ENCODE measurements around the gene TP53. TPM values are rescaled to one million over a fixed set of nuclear protein-coding genes. Genes with fewer than 3 reads are reported as not detected.

Gene TP53
- total and polyA plus RNA-seq, 7 experiments from 2014 or later, result 30.9 to 226 (median 59.1) TPM

DNA sequence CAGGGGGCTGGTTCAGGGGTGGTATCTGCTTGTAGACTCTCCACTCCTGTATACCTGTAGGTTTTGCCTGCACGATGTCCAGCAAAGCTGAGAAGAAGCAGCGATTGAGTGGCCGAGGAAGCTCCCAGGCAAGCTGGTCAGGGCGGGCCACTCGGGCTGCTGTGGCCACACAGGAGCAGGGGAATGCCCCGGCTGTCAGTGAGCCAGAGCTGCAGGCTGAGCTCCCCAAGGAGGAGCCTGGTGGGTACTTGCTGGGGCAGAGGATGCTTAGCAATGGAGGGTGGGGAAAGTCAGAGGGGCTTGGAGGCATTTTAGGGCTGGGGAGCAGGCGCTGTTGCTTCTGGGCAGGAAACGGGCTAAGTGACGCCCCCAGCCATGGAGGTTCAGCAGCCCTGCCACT is 32.4 kb upstream of the TP53 start:
- no peak for ATAC-seq
- Histone ChIP-seq H3K27me3 (ENCODE audit: control insufficient read depth in 2 of 2, insufficient read depth in 2 of 2, low read length in 2 of 2) (peaks cover 4 to 16% of the 10 kb centered on the region in 2 donors), H3K27ac (ENCODE audit: low read depth, low read length) (no peak overlapping the region), H3K36me3 (ENCODE audit: control insufficient read depth in 2 of 3, insufficient read depth in 3 of 3, low read length in 3 of 3) (no peaks in the 10 kb centered on the region), H3K4me1 (ENCODE audit: control insufficient read depth in 2 of 2, insufficient read depth in 2 of 2, low read length in 2 of 2) (peaks cover 4 to 11% of the 10 kb centered on the region in 2 donors), H3K4me3 (ENCODE audit: low read length) (no peak overlapping the region), H3K9me3 (ENCODE audit: control insufficient read depth in 2 of 3, low read length in 3 of 3) (no peaks in the 10 kb centered on the region)
- DNase-seq, result no peak
- H3K27ac Mint-ChIP-seq, result no peak overlapping the region
- intact Hi-C loops (cut with micrococcal nuclease), result no loop called here
- ChIA-PET CTCF (no interaction called here), POLR2A (no interaction called here)
- peaks cover 5 to 25% (median 15%) of the 10 kb centered on the region in 7 donors for H3K4me1 Mint-ChIP-seq
- no peak overlapping the region for H3K4me3 Mint-ChIP-seq
- H3K36me3 Mint-ChIP-seq, result no peaks in the 10 kb centered on the region
- H3K9me3 Mint-ChIP-seq, result no peaks in the 10 kb centered on the region
- peaks cover 40 to 76% (median 61%) of the 10 kb centered on the region in 5 donors for H3K27me3 Mint-ChIP-seq

DNA sequence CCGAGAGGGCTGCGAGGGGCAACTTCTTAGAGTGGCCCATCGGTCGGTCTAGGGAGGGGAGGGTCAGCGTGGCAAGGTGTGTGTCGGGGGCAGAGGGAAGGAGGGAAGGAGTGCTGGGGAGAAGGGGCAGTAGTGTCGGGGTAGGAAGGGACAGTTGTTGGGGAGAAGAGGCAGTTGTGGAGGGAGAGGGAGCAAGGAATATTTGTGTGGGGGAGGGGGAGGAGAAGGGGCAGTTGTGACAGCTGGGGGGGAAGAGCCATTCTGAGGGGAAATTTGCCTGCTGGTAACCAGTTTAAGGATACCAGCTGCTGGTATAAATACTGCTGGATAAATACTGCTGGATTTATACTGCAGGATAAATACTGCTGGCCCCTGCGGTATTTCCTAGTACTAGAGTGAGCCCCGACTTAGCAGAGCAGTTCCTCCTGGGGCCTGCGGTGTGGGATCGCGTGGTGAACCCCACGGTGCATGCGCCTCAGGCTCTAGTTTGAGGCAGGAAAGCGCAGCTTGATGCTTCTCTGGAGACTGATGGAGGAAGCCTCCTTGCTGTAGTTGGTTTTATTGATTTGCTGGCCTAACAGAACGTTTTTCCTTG is 30.6 kb upstream of the TP53 start:
- no peaks in the 10 kb centered on the region for H3K9me3 Mint-ChIP-seq
- ChIA-PET CTCF (no interaction called here), POLR2A (no interaction called here)
- peaks cover 10 to 28% (median 15%) of the 10 kb centered on the region in 7 donors for H3K4me1 Mint-ChIP-seq
- H3K36me3 Mint-ChIP-seq, result no peaks in the 10 kb centered on the region
- peak in 3 of 9 donors; percentile 30 to 35 (median 33) for DNase-seq
- Histone ChIP-seq H3K36me3 (ENCODE audit: control insufficient read depth in 2 of 3, insufficient read depth in 3 of 3, low read length in 3 of 3) (no peaks in the 10 kb centered on the region), H3K27me3 (ENCODE audit: control insufficient read depth in 2 of 2, insufficient read depth in 2 of 2, low read length in 2 of 2) (peaks cover 6 to 16% of the 10 kb centered on the region in 2 donors), H3K4me3 (ENCODE audit: low read length) (peak overlapping the region; percentile 20), H3K27ac (ENCODE audit: low read depth, low read length) (no peak overlapping the region), H3K4me1 (ENCODE audit: control insufficient read depth in 2 of 2, insufficient read depth in 2 of 2, low read length in 2 of 2) (peaks cover 4 to 11% of the 10 kb centered on the region in 2 donors), H3K9me3 (ENCODE audit: control insufficient read depth in 2 of 3, low read length in 3 of 3) (no peaks in the 10 kb centered on the region)
- H3K27me3 Mint-ChIP-seq, result peaks cover 51 to 82% (median 65%) of the 10 kb centered on the region in 5 donors
- peak overlapping the region; percentile 26 to 85 (median 70) for H3K4me3 Mint-ChIP-seq
- peak; percentile 81 for ATAC-seq
- H3K27ac Mint-ChIP-seq, result no peak overlapping the region
- intact Hi-C loops (cut with micrococcal nuclease), result loop anchor here in 1 of 2 donors (2.0 kb wide), 1 partner anchor 29 kb away; the partner anchor contains the start of gene WRAP53

DNA sequence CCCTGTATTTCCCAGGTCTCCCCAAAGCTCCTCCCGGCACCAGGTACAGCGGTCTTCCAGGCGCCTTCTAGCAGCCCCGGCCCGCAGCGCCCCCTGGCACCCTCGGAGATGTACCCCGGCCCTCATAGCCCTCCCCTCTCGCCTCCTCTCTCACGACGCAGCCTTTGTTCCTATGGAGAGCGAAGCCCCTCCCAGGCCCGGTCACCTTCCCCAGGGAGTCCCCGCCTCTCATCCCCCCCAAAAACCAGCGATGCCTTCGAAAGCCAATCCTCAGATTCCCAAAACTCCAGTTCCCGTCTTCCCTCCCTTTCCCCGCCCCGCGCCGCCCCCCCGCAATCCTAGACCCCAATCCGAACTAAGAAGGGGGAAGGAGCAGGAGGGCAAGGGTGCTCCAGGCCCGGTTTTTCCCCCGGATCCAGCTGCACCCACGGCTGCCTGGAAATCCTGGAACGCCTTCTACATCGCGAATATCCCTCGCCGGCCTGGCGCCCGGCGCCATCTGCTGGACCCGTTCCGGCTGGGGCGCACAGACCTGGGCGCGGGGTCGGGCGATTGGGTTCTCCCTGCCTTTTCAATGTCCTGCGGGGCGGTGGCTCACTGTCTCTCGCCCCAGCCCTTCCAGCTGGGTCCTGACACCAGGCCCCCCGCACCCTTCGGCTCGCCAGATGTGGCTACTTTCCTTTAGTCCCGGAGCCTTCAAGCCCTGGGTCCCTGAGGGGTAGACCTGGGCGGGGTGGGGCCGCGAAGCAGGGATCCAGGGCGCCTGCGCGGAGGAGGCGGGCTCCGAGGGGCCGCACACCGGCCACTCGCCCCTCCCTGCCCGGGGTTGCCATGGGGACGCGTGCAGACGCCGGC is 29.8 kb upstream of the TP53 start, which contains the start of gene DNAH2:
Gene DNAH2, plus strand, starts transcription at position 844 of the 855 bp plus-strand sequence. CDS start 1,991 bp downstream, outside the sequence.
- CTCF ChIA-PET, result no interaction called here
- Mint-ChIP-seq H3K4me1 (peaks cover 10 to 28% (median 15%) of the 10 kb centered on the region in 7 donors), H3K9me3 (no peaks in the 10 kb centered on the region), H3K36me3 (no peaks in the 10 kb centered on the region), H3K4me3 (peak within 1 kb of the TSS; percentile 26 to 85 (median 74)), H3K27ac (no peak within 1 kb of the TSS), H3K27me3 (peaks cover 51 to 84% (median 67%) of the 10 kb centered on the region in 5 donors)
- intact Hi-C loops (cut with micrococcal nuclease), result loop anchor here in 1 of 2 donors (2.0 kb wide), 1 partner anchor 28 kb away; the partner anchor contains the start of gene WRAP53
- peaks cover 6 to 16% of the 10 kb centered on the region in 2 donors for H3K27me3 ChIP-seq (ENCODE audit: control insufficient read depth in 2 of 2, insufficient read depth in 2 of 2, low read length in 2 of 2)
- ATAC-seq, result peak; percentile 49
- H3K36me3 ChIP-seq (ENCODE audit: control insufficient read depth in 2 of 3, insufficient read depth in 3 of 3, low read length in 3 of 3), result no peaks in the 10 kb centered on the region
- H3K4me3 ChIP-seq (ENCODE audit: low read length), result peak within 1 kb of the TSS; percentile 20
- POLR2A ChIA-PET, result interaction anchor here (0.9 kb wide), 1 partner anchor 27 kb away, joined by 3 read pairs; no protein-coding TSS in a partner anchor
- H3K9me3 ChIP-seq (ENCODE audit: control insufficient read depth in 2 of 3, low read length in 3 of 3), result no peaks in the 10 kb centered on the region
- H3K27ac ChIP-seq (ENCODE audit: low read depth, low read length), result no peak within 1 kb of the TSS
- peaks cover 4 to 11% of the 10 kb centered on the region in 2 donors for H3K4me1 ChIP-seq (ENCODE audit: control insufficient read depth in 2 of 2, insufficient read depth in 2 of 2, low read length in 2 of 2)
- peak in 5 of 9 donors; percentile 14 to 63 (median 27) for DNase-seq

DNA sequence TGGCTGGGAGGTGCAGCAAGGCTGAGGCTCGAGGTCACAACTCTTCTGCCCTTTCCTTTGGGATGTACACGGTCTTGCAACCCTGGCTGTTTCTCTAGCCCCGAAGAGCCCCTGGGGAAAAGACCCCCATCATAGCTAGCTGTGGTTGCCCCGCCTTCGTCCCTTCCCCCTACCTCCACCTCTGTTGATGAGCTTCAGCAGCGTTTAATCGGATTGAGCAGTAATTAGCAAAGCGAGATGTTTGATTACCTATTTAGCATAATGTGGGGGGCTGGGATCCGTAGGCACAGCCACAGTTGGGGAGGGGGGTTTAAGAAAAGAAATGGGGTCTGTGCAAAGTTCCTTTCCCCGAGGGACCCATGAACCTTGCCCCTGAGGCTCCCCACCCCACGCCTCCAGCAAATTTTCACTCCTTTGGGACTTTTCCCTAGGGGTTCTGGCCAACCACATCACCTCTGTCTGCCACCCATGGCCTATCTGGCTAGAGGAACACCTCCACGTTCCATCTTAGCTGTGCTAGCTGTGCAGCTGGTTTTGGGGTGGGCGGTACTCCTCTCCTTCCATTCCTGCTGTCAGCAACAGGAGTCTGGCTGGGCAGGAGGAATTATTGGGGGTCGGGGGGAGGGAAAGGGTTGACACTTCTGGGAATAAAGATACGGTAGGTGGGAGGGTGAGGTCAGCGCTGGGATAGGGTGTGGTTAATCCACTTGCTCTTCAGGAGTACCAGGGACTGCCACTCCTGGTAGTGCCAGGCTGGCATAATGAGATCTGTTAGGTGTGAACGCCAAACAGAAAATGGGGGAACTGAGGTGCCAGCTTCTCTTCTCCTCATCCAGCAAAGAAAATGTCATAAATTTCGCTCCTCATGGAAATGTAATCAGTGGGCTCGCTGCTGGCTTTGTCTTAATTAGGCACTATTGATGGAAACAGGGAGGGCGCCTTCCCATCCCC is 28.9 kb upstream of the TP53 start:
- peak overlapping the region in 1 of 9 donors; percentile 55 for H3K27ac Mint-ChIP-seq
- Histone ChIP-seq H3K27me3 (ENCODE audit: control insufficient read depth in 2 of 2, insufficient read depth in 2 of 2, low read length in 2 of 2) (peaks cover 6 to 16% of the 10 kb centered on the region in 2 donors), H3K27ac (ENCODE audit: low read depth, low read length) (no peak overlapping the region), H3K4me3 (ENCODE audit: low read length) (no peak overlapping the region), H3K9me3 (ENCODE audit: control insufficient read depth in 2 of 3, low read length in 3 of 3) (no peaks in the 10 kb centered on the region), H3K4me1 (ENCODE audit: control insufficient read depth in 2 of 2, insufficient read depth in 2 of 2, low read length in 2 of 2) (peaks cover 4 to 11% of the 10 kb centered on the region in 2 donors), H3K36me3 (ENCODE audit: control insufficient read depth in 2 of 3, insufficient read depth in 3 of 3, low read length in 3 of 3) (no peaks in the 10 kb centered on the region)
- ATAC-seq (no peak), DNase-seq (no peak)
- peaks cover 12 to 32% (median 15%) of the 10 kb centered on the region in 7 donors for H3K4me1 Mint-ChIP-seq
- intact Hi-C loops (cut with micrococcal nuclease), result loop anchor here in 1 of 2 donors (2.0 kb wide), 1 partner anchor 27 kb away; the partner anchor contains the start of gene WRAP53
- H3K27me3 Mint-ChIP-seq, result peaks cover 50 to 84% (median 66%) of the 10 kb centered on the region in 5 donors
- no peaks in the 10 kb centered on the region for H3K36me3 Mint-ChIP-seq
- peak overlapping the region in 9 of 10 donors; percentile 26 to 85 (median 71) for H3K4me3 Mint-ChIP-seq
- CTCF ChIA-PET, result no interaction called here
- H3K9me3 Mint-ChIP-seq, result peaks cover 0 to 3% (median 0%) of the 10 kb centered on the region in 11 donors
- POLR2A ChIA-PET, result interaction anchor here (0.9 kb wide), 1 partner anchor 26 kb away, joined by 3 read pairs; no protein-coding TSS in a partner anchor

DNA sequence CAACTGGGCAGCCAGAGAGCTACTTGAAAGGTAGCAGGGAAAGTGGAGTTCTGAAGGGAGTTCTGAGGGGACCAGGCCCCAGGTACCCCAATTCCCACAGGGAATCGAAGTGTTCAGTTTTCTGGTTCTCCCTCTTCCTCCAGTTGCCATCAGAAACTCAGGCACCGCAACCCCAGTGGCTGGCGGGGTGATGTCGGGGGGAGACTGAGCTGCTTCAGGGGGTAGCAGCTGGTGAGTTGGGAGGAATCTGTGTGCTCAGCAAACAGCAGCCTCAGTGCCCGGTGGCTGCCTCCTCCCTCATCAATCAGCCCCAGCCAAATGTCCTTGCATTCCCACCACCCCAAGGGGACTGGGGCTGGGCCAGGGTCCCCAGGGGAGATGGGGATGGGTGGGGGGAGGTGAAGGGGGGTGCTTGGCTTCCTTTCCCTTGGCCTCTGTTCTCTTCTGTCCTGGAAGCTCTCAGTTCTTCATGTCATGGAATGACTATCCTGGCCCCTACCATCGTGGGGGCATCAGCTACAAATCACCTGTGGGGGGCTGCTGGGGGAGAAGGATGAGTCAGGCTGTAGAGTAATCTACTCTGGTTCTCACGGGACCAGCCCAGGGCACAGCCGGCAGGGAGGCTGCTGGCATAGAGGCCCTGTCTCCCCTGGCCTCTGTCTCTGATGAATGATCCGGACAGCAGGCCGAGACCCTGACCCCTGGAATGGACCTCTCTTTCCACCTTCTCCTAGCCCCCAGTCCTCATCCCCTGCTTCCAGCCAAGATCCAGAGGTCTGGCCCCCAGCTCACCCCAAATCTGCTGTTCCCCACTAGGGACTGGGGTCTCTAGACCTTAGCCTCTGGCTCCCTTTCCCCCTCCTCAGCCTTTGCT is 27.7 kb upstream of the TP53 start:
- ATAC-seq, result no peak
- peaks cover 52 to 77% (median 60%) of the 10 kb centered on the region in 5 donors for H3K27me3 Mint-ChIP-seq
- Histone ChIP-seq H3K4me1 (ENCODE audit: control insufficient read depth in 2 of 2, insufficient read depth in 2 of 2, low read length in 2 of 2) (peaks cover 4 to 14% of the 10 kb centered on the region in 2 donors), H3K36me3 (ENCODE audit: control insufficient read depth in 2 of 3, insufficient read depth in 3 of 3, low read length in 3 of 3) (no peaks in the 10 kb centered on the region), H3K27ac (ENCODE audit: low read depth, low read length) (no peak overlapping the region), H3K9me3 (ENCODE audit: control insufficient read depth in 2 of 3, low read length in 3 of 3) (no peaks in the 10 kb centered on the region), H3K27me3 (ENCODE audit: control insufficient read depth in 2 of 2, insufficient read depth in 2 of 2, low read length in 2 of 2) (peaks cover 6 to 16% of the 10 kb centered on the region in 2 donors), H3K4me3 (ENCODE audit: low read length) (no peak overlapping the region)
- ChIA-PET CTCF (no interaction called here), POLR2A (no interaction called here)
- no peak for DNase-seq
- intact Hi-C loops (cut with micrococcal nuclease), result no loop called here
- peak overlapping the region in 1 of 9 donors; percentile 51 for H3K27ac Mint-ChIP-seq
- H3K9me3 Mint-ChIP-seq, result peaks cover 0 to 3% (median 0%) of the 10 kb centered on the region in 11 donors
- H3K36me3 Mint-ChIP-seq, result peaks cover 0 to 4% (median 0%) of the 10 kb centered on the region in 5 donors
- H3K4me1 Mint-ChIP-seq, result peaks cover 15 to 42% (median 24%) of the 10 kb centered on the region in 7 donors
- no peak overlapping the region for H3K4me3 Mint-ChIP-seq
